HG03159 (cell line): ENCODE results near the gene NHS.
"Not testable (repeated sequence)": the region's sequence is repeated elsewhere in the genome, so short reads cannot be mapped to it uniquely, and the experiment has no call there.

ENCODE experiments used
- ATAC-seq: cut with Tn5 transposase; IDR thresholded peaks from one replicate; pipeline ENCODE4 v1.9.1; 2021; ENCODE audit warnings: mild to moderate bottlenecking, moderate library complexity; ENCODE audit not compliant: unreplicated experiment

The NHS gene

DNA sequence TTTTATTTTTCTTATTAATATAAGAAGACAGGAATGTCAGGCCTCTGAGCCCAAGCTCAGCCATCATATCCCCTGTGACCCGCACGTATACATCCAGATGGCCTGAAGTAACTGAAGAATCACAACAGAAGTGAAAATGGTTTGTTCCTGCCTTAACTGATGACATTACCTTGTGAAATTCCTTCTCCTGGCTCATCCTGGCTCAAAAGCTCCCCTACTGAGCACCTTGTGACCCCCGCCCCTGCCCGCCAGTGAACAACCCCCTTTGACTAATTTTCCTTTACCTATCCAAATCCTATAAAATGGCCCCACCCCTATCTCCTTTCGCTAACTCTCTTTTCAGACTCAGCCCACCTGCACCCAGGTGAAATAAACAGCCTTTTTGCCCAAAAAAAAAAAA is 71.3 kb downstream of the NHS start:
- not testable (repeated sequence) for ATAC-seq

DNA sequence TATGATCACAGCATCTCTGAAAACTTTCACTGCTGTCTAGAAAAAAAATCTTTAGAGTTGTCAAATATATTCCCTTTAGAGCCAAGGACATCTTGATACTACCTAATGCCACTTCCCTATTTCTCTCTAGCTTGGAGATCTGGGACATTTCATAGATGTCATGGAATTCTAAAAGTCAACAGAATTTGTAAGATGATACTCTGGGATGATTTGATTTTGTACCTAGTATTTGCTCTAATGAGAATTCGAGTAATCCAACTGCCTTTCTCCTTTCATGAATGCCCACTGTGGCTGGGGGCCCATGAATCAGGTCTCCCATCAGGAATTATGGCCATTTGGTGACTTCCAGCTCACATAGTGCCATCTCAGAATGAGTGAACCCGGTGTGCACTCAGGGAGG is 73.2 kb downstream of the NHS start:
- ATAC-seq: no peak

DNA sequence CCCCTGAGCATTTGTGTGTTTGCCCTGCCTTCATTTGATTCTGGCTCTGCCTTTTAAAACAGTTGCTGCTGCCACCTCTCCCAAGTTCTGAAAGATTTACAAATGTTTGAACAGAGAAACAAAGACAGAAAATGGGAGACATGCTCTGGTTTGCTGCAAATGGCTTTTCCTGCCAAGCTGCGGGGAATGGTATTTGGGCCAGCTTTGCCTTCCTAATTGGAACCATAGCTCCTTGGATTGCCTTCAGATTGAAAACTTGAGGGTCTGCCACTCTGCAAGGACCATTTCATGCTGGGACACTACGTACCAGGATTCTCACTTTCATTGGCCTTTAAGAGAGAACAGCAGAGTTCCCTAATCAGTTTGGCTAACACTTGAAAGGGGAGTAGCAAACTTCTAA is 74.9 kb downstream of the NHS start:
- no peak for ATAC-seq

GRCh38 chrX:17453788-17454187 is 78.8 kb downstream of the NHS start:
- ATAC-seq: no peak

- ATAC-seq: no peak
These were observed 81.5 kb downstream of the NHS start for GRCh38 chrX:17456526-17456925.

DNA sequence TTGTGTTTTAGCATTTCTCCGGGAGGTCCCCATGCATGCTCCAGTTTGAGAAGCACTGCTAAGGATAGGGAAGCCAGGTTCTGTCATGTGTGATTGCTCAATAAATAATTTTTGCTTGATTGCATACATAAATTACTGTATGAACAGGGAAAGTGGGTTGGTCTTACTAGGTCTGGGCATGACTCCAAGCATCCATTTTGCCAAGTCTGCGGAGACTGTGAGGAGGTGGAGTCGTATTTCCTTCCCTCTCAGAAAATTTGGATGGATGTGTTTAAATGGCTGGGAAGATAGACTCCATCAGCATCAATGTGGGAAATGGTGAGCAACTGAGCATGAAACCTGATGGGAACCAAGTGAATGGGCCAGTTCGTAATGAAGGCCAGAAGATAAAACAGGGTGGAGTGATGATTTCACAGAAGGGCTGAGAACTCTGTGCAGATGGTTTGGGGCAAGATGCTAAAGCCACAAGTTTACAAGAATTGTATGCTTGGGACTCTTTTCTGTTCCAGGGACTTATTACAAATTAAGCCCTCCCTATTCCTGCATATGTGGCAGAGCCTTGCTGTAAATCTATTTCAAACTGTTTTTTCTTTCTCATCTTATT is 84.1 kb downstream of the NHS start:
- no peak for ATAC-seq

GRCh38 chrX:17459661-17460060 is 84.7 kb downstream of the NHS start:
- no peak for ATAC-seq

GRCh38 chrX:17462881-17463280 is 87.9 kb downstream of the NHS start:
- no peak for ATAC-seq

GRCh38 chrX:17464194-17464593 is 89.2 kb downstream of the NHS start:
- no peak for ATAC-seq

DNA sequence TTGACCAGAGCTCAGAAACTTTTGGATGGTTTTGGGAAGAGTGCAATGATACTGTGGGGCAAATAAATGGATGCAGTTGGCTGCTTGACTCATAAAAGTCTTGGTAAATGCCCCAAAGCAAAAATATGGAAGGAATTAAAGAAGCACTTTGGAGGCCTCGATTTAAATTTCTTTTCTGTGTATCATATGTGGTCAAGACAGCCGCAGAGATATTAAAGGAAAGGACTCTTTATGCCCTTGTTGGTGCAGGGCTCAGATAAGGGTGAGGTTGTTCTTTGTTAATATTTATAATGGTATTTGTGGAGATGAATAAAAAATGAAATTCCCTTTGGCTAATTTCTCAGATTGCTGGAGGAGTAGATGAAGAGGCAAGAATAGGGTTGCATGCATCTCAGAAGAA is 90.2 kb downstream of the NHS start:
- ATAC-seq: no peak

DNA sequence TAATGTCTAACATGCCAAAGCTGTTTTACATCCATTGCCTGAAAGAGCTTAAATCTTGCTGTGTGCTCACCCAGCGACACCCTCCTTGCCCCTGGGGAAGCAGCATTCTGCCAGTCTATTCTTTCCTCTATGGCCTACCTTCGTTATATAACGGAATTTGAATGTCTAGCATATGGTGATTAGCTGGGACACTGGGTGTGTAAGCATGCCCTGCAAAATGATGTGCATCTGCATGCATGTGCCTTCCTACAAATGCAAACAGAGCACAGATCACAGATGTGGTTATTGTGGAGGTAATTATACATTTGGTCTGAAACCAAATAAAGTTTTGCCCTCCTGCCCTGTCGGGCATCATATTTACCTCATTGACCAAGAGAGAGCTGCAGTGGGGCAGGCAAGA is 90.8 kb downstream of the NHS start:
- ATAC-seq: no peak

- no peak for ATAC-seq
These were observed 95.1 kb downstream of the NHS start for GRCh38 chrX:17470136-17470535.

DNA sequence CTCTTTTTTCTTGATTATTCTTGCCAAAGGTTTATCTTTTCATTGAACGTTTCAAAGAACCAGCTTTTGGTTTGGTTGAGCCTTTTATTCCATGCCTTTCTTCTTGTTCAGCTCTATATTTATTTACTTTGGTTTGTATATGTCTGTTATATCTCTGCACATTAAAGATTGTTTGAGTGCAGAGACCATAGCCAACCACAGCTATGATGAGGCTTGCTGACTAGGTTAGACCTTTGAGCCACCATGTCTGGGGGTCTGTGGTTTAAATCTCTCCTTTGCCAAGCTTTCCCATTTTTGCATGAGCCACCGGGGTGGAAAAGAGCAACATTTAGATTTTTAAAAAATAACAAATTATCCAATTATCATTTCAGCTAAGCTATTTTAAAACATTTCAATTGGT is 96.1 kb downstream of the NHS start:
- ATAC-seq: no peak

DNA sequence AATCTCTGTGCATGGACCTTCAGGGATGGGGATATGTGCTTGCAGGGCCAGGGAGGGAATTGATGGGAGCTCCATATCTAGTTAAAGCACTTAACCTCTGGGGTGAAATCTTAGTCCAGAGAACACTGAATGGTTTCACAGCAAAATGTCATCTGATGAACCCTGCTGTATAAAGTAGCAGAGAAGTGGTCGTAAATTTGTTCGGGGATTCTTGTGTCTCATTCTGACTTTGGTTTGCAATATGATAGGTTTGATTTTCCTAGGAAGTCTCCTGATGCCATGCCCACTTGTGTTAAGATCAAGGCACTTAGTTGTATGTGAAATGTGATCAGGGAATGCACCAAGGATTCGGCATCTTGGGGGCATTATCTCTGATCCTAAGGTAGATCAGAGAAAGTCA is 96.9 kb downstream of the NHS start:
- no peak for ATAC-seq

GRCh38 chrX:17472424-17472823 is 97.4 kb downstream of the NHS start:
- ATAC-seq: no peak

GRCh38 chrX:17473021-17473420 is 98.0 kb downstream of the NHS start:
- ATAC-seq: no peak

- no peak for ATAC-seq
These were observed 99.9 kb downstream of the NHS start for GRCh38 chrX:17474892-17475291.

DNA sequence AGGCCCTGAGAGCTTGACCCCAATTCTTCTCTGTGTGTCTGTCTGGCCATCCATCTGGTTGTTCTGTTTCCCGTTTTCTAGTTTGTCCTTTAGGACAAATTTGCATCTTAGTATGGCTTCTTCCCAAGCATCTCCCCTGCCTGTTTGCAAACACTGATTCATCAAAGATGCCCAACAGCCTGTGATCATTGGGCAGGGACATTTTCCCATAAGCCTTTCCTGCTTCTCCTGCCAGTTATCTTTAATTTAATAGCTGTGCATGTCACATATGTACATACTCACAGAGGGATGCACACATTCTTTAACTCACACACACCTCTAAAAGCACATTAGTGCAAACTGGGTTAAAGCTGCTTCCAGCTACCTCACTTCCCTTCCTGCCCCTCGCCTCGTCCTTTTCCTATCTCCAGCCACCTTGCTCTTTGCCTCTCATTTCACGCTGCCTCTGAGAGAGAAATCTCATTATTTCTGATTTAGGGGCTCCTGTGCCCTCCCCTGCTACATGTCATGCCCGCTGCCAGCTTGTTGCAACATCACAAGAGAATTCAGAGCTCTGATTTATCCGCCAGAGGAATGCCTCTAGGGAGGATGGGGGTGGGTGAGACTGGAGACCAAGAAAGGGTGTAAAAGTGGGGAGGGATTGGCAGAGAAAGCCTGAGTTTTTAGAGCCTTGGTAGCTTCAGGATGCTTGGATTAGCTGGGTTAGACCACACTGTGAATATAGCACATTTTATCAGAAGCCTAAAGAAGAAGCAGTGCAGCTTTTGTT is 100.6 kb downstream of the NHS start:
- ATAC-seq: no peak

GRCh38 chrX:17476411-17476810 is 101.4 kb downstream of the NHS start:
- ATAC-seq: no peak

DNA sequence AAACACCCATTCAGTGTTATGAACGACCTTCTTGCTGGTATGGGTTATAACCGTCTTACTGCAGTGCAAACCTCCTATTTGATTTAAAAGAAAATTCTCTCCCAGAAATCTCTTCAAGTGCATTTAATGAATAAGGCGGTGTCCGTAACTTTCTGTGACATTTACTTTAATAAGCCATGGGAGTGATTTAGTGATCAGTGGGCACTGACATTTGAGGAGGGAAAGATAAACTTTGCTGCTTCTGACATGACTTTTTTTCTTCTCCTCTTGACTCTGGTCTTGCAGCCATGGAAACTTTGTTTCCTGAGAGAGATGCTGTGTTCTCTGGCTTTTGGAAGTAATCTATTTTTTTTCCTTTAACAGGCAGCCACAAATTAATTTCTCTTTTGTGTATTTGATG is 106.1 kb downstream of the NHS start:
- ATAC-seq: no peak

DNA sequence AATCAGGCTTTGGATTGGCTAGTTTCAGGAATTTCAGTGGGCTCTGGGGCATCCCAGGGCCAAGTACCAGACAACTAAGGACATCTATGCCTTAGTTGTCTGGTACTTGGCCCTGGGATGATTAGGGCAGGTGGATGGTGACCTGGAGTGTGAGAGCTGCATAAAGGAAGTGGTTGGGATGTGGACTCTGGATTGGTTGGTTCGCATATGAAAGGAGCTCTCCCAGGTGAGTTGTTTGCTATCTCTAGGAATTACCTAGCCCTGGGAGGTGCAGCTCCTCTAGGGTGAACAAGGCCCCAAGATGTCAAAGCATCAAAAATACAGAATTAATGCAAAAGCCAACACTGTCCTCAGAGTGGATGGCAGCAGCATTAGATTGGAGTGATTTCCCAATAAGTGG is 109.6 kb downstream of the NHS start:
- ATAC-seq: no peak

GRCh38 chrX:17485391-17485790 is 110.4 kb downstream of the NHS start:
- ATAC-seq: no peak

DNA sequence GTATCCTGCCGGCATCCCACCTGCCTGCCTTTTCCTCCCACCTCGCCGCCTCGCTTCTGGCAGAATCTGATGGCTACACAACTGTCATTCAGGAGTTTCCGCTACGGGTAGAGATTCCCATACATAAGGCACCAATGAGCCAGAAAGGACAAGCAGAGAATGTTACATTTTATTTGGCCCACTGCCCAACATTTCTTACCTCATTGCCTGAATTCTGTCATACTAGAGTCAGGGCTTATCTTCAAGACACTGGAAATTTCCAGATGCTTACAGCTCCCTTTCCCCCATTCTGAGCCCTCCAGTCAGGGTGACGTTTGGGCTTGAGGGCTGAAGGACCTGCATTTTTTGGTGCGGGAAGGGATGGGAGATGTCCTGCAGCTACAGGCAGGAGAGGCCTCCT is 113.0 kb downstream of the NHS start:
- ATAC-seq: no peak
